ENCODE results near the gene PKP4.

Gene PKP4

DNA sequence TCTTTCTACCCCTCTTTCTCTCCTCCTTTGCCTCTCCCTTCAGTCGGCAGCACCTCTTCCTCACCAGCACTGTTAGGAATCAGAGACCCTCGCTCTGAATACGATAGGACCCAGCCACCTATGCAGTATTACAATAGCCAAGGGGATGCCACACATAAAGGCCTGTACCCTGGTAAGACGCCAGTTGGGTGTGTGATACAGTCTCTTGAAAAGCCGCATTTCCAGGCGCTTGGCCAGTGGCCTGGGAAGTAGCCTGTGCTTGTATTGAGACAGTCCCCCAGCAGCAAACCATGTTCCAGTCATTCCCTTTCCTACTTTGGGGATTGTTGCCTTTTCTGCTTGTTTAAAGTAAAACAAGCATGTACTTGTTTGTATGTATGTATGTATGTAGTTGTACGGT lies 219.9 kb downstream of the PKP4 start:
- Histone ChIP-seq H3K27me3 (ENCODE audit: control insufficient read depth in 1 of 2, insufficient read depth in 2 of 2, low read length in 2 of 2) (no peaks in the 10 kb centered on the region), H3K9ac (ENCODE audit: low read length) (no peak overlapping the region), H3K9me3 (ENCODE audit: low read length) (no peaks in the 10 kb centered on the region), H3K36me3 (ENCODE audit: insufficient read depth, low read length) (peaks cover 25% of the 10 kb centered on the region), H3K4me3 (ENCODE audit: low read depth in 1 of 2, low read length in 2 of 2) (no peak overlapping the region), H3K4me1 (ENCODE audit: insufficient read depth, low read length) (no peaks in the 10 kb centered on the region), H3K27ac (ENCODE audit: low read depth, low read length) (no peak overlapping the region)

DNA sequence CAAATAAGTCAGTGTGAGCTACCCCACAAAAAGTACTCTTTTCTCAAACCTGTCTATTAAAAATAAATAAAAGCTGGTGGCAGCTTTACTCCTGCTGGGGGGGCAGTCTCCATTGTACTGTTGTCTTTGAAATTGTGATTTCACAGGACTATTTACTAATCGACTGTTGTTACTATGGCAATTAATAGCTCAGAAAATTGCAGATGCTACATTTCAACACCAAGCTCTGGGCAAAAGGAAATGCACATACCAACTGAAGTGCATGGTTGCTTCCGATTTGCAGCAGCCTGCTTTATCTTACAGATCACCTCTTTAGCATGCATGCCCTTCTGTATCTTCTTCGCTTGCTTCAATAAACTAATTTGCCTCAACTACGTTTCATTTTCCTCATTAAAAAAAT lies 220.8 kb downstream of the PKP4 start:
- H3K27me3 ChIP-seq (ENCODE audit: control insufficient read depth in 1 of 2, insufficient read depth in 2 of 2, low read length in 2 of 2): no peaks in the 10 kb centered on the region
- H3K4me3 ChIP-seq (ENCODE audit: low read depth in 1 of 2, low read length in 2 of 2): no peak overlapping the region
- peaks cover 25% of the 10 kb centered on the region for H3K36me3 ChIP-seq (ENCODE audit: insufficient read depth, low read length)
- no peak overlapping the region for H3K9ac ChIP-seq (ENCODE audit: low read length)
- no peaks in the 10 kb centered on the region for H3K4me1 ChIP-seq (ENCODE audit: insufficient read depth, low read length)
- no peak overlapping the region for H3K27ac ChIP-seq (ENCODE audit: low read depth, low read length)
- H3K9me3 ChIP-seq (ENCODE audit: low read length): no peaks in the 10 kb centered on the region

DNA sequence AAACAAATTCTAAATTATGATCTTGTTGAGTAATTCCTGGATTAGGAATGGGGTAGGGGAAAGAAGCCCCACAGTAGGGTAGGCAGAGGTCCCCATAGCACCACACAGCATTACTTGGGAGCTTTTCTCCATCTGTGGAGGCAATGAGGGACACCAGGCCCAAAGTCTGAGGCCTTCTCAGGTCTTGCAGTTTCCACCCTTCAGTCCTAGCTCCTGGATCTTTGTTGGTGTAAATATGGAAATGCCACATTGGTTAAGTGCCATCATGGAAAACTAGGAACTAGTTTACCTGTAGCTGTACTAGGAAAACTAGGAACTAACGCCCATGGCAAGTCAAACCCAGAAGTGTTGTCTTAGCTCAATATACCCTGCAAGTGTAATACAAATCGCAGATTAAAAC lies 225.1 kb downstream of the PKP4 start:
- H3K27me3 ChIP-seq (ENCODE audit: control insufficient read depth in 1 of 2, insufficient read depth in 2 of 2, low read length in 2 of 2): no peaks in the 10 kb centered on the region

DNA sequence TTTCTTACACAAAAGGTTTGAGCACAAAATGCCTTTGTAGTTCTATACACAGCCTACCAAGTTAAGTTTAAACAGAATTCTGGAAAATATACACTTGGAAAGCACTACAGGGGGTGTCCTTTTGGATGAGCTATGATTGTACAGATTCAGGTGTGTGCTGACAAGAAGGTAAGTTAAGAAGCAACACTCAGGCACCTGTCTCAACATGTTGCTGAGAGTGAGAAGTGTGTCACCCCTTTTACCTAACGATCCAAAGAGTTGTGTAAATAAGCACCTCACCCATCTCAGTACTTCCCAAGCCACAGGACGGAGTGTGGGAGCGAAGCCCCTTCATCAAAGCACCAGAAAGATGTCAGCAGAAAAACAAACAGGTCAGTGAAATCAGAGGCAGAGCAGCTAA lies 228.9 kb downstream of the PKP4 start:
- H3K27me3 ChIP-seq (ENCODE audit: control insufficient read depth in 1 of 2, insufficient read depth in 2 of 2, low read length in 2 of 2): no peaks in the 10 kb centered on the region
- H3K4me3 ChIP-seq (ENCODE audit: low read depth in 1 of 2, low read length in 2 of 2): no peak overlapping the region
- H3K27ac ChIP-seq (ENCODE audit: low read depth, low read length): no peak overlapping the region

More for the DNA sequence above, 225.1 kb downstream of the PKP4 start:
- H3K9me3 ChIP-seq (ENCODE audit: low read length): no peaks in the 10 kb centered on the region
- H3K4me1 ChIP-seq (ENCODE audit: insufficient read depth, low read length): no peaks in the 10 kb centered on the region
- no peak overlapping the region for H3K9ac ChIP-seq (ENCODE audit: low read length)
- peaks cover 3% of the 10 kb centered on the region for H3K36me3 ChIP-seq (ENCODE audit: insufficient read depth, low read length)
- no peak overlapping the region for H3K4me3 ChIP-seq (ENCODE audit: low read depth in 1 of 2, low read length in 2 of 2)
- no peak overlapping the region for H3K27ac ChIP-seq (ENCODE audit: low read depth, low read length)

GRCh38 chr2:158686210-158686691 lies 229.5 kb downstream of the PKP4 start:
- Histone ChIP-seq H3K27ac (ENCODE audit: low read depth, low read length) (no peak overlapping the region), H3K4me1 (ENCODE audit: insufficient read depth, low read length) (no peaks in the 10 kb centered on the region), H3K27me3 (ENCODE audit: control insufficient read depth in 1 of 2, insufficient read depth in 2 of 2, low read length in 2 of 2) (no peaks in the 10 kb centered on the region), H3K9me3 (ENCODE audit: low read length) (no peaks in the 10 kb centered on the region), H3K9ac (ENCODE audit: low read length) (no peak overlapping the region), H3K36me3 (ENCODE audit: insufficient read depth, low read length) (no peaks in the 10 kb centered on the region), H3K4me3 (ENCODE audit: low read depth in 1 of 2, low read length in 2 of 2) (no peak overlapping the region)

More for the DNA sequence above, 228.9 kb downstream of the PKP4 start:
- no peak overlapping the region for H3K9ac ChIP-seq (ENCODE audit: low read length)
- no peaks in the 10 kb centered on the region for H3K9me3 ChIP-seq (ENCODE audit: low read length)
- H3K36me3 ChIP-seq (ENCODE audit: insufficient read depth, low read length): no peaks in the 10 kb centered on the region
- no peaks in the 10 kb centered on the region for H3K4me1 ChIP-seq (ENCODE audit: insufficient read depth, low read length)

DNA sequence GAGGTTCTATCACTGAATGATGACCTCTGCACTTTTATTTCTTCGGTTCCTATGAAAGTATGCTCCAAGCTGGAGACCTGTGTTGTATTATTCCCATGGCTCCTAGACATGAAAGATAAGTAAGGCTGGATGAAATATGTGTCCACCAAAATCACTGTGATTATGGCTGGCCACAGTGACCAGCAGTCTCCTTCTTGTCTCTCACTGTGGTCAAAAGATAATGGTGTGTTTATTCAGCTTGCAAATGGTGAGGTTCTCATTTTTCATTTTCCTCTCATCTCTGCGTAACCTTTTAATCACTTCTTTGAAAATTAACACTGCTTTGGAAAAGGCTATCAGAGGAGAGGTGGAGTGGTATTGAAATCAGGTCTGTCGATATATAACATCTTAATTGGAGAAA lies 230.6 kb downstream of the PKP4 start:
- Histone ChIP-seq H3K27me3 (ENCODE audit: control insufficient read depth in 1 of 2, insufficient read depth in 2 of 2, low read length in 2 of 2) (no peaks in the 10 kb centered on the region), H3K4me1 (ENCODE audit: insufficient read depth, low read length) (no peaks in the 10 kb centered on the region), H3K27ac (ENCODE audit: low read depth, low read length) (no peak overlapping the region), H3K36me3 (ENCODE audit: insufficient read depth, low read length) (no peaks in the 10 kb centered on the region), H3K9ac (ENCODE audit: low read length) (no peak overlapping the region), H3K4me3 (ENCODE audit: low read depth in 1 of 2, low read length in 2 of 2) (no peak overlapping the region), H3K9me3 (ENCODE audit: low read length) (no peaks in the 10 kb centered on the region)

GRCh38 chr2:158688721-158689120 lies 232.0 kb downstream of the PKP4 start:
- H3K27ac ChIP-seq (ENCODE audit: low read depth, low read length): no peak overlapping the region
- no peaks in the 10 kb centered on the region for H3K36me3 ChIP-seq (ENCODE audit: insufficient read depth, low read length)

GRCh38 chr2:158689391-158689790 lies 232.6 kb downstream of the PKP4 start:
- no peak overlapping the region for H3K27ac ChIP-seq (ENCODE audit: low read depth, low read length)
- no peaks in the 10 kb centered on the region for H3K36me3 ChIP-seq (ENCODE audit: insufficient read depth, low read length)
- no peaks in the 10 kb centered on the region for H3K27me3 ChIP-seq (ENCODE audit: control insufficient read depth in 1 of 2, insufficient read depth in 2 of 2, low read length in 2 of 2)
- H3K9ac ChIP-seq (ENCODE audit: low read length): no peak overlapping the region
- H3K4me1 ChIP-seq (ENCODE audit: insufficient read depth, low read length): no peaks in the 10 kb centered on the region
- H3K4me3 ChIP-seq (ENCODE audit: low read depth in 1 of 2, low read length in 2 of 2): no peak overlapping the region
- H3K9me3 ChIP-seq (ENCODE audit: low read length): no peaks in the 10 kb centered on the region

More at GRCh38 chr2:158688721-158689120, 232.0 kb downstream of the PKP4 start:
- Histone ChIP-seq H3K4me1 (ENCODE audit: insufficient read depth, low read length) (no peaks in the 10 kb centered on the region), H3K4me3 (ENCODE audit: low read depth in 1 of 2, low read length in 2 of 2) (no peak overlapping the region), H3K9ac (ENCODE audit: low read length) (no peak overlapping the region), H3K27me3 (ENCODE audit: control insufficient read depth in 1 of 2, insufficient read depth in 2 of 2, low read length in 2 of 2) (no peaks in the 10 kb centered on the region), H3K9me3 (ENCODE audit: low read length) (no peaks in the 10 kb centered on the region)

GRCh38 chr2:158690823-158691222 lies 234.1 kb downstream of the PKP4 start:
- H3K27ac ChIP-seq (ENCODE audit: low read depth, low read length): no peak overlapping the region
- no peaks in the 10 kb centered on the region for H3K9me3 ChIP-seq (ENCODE audit: low read length)
- H3K36me3 ChIP-seq (ENCODE audit: insufficient read depth, low read length): no peaks in the 10 kb centered on the region
- H3K9ac ChIP-seq (ENCODE audit: low read length): no peak overlapping the region
- no peaks in the 10 kb centered on the region for H3K4me1 ChIP-seq (ENCODE audit: insufficient read depth, low read length)
- no peak overlapping the region for H3K4me3 ChIP-seq (ENCODE audit: low read depth in 1 of 2, low read length in 2 of 2)
- H3K27me3 ChIP-seq (ENCODE audit: control insufficient read depth in 1 of 2, insufficient read depth in 2 of 2, low read length in 2 of 2): no peaks in the 10 kb centered on the region

GRCh38 chr2:158691619-158692018 lies 234.9 kb downstream of the PKP4 start:
- H3K4me1 ChIP-seq (ENCODE audit: insufficient read depth, low read length): no peaks in the 10 kb centered on the region
- H3K4me3 ChIP-seq (ENCODE audit: low read depth in 1 of 2, low read length in 2 of 2): no peak overlapping the region
- H3K27ac ChIP-seq (ENCODE audit: low read depth, low read length): no peak overlapping the region
- no peaks in the 10 kb centered on the region for H3K27me3 ChIP-seq (ENCODE audit: control insufficient read depth in 1 of 2, insufficient read depth in 2 of 2, low read length in 2 of 2)
- H3K9ac ChIP-seq (ENCODE audit: low read length): no peak overlapping the region
- H3K9me3 ChIP-seq (ENCODE audit: low read length): no peaks in the 10 kb centered on the region
- no peaks in the 10 kb centered on the region for H3K36me3 ChIP-seq (ENCODE audit: insufficient read depth, low read length)

DNA sequence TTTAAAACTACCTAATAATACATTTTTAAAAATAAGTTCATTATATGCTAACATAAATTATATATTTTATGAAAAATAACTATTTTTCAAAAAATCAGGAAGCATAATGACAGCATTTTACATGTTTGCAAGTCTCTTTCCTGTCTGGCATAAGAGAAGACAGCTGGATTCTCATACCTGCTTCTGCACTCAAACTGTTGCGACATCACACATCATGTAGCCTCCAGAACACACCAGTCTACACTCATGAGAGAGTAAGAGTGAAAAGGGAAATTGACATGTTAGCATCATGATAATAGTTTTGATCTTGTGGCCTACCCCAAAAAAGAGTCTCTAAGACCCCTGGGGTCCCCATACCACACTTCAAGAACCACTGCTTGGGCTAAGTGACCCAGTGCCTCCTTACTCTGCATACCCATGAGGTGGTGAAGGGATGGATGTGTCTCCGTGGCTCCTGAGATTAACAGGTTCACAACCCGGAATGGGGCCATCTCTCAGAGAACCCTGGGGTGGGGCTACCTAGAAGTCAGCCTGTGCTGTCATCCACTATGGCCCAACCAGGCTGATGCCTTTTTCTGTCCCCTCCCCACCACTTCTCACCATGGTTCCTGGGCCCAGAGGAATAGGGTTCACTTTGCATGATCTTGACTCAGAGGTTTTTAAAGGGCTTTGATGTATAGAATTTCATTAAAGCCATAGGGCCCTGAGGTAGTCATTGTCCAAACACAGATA lies 235.8 kb downstream of the PKP4 start:
- no peak overlapping the region for H3K4me3 ChIP-seq (ENCODE audit: low read depth in 1 of 2, low read length in 2 of 2)
- no peaks in the 10 kb centered on the region for H3K9me3 ChIP-seq (ENCODE audit: low read length)
- no peaks in the 10 kb centered on the region for H3K4me1 ChIP-seq (ENCODE audit: insufficient read depth, low read length)
- H3K36me3 ChIP-seq (ENCODE audit: insufficient read depth, low read length): no peaks in the 10 kb centered on the region
- no peak overlapping the region for H3K27ac ChIP-seq (ENCODE audit: low read depth, low read length)
- H3K27me3 ChIP-seq (ENCODE audit: control insufficient read depth in 1 of 2, insufficient read depth in 2 of 2, low read length in 2 of 2): no peaks in the 10 kb centered on the region
- no peak overlapping the region for H3K9ac ChIP-seq (ENCODE audit: low read length)

DNA sequence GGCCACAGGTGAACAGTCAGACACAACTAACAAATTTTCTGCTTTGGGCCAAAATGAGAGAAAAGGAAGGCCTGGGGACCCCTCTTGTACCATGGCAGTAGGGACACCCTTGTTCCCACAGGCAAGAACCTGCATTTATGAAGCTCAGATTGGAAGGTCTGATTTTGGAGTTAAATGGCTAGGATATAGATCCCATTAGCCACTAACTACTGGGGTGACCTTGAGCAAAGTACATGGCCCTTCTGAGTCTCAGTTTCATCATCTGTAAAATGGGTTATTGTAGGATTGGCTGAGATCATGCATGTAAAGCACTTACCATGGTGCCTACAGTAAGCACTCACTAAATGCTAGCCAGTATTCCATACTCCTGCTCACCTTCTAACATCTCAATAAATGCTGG lies 236.7 kb downstream of the PKP4 start:
- Histone ChIP-seq H3K4me1 (ENCODE audit: insufficient read depth, low read length) (no peaks in the 10 kb centered on the region), H3K27me3 (ENCODE audit: control insufficient read depth in 1 of 2, insufficient read depth in 2 of 2, low read length in 2 of 2) (no peaks in the 10 kb centered on the region), H3K4me3 (ENCODE audit: low read depth in 1 of 2, low read length in 2 of 2) (no peak overlapping the region), H3K27ac (ENCODE audit: low read depth, low read length) (no peak overlapping the region), H3K36me3 (ENCODE audit: insufficient read depth, low read length) (no peaks in the 10 kb centered on the region), H3K9me3 (ENCODE audit: low read length) (no peaks in the 10 kb centered on the region), H3K9ac (ENCODE audit: low read length) (no peak overlapping the region)
